Mesenchymal stem cell (in vitro differentiated cells and primary cell): ENCODE measurements around the gene PSMC3.
A peak's percentile ranks its signal among the peaks of the same experiment; 100 is the strongest.

Experiments
- DNase-seq: peaks from one replicate; pipeline ENCODE4 v3.0.0-alpha.2; 2013
- H2AFZ ChIP-seq: one replicate; pipeline ENCODE4 v1.6.1; 2013; ENCODE audit warnings: low read depth, mild to moderate bottlenecking, control low read depth, inconsistent platforms, low read length, moderate library complexity
- H2AK5ac ChIP-seq: 2 replicates; pipeline ENCODE4 v1.6.1; 2013; ENCODE audit warnings: low read length, moderate library complexity, mild to moderate bottlenecking, inconsistent platforms; ENCODE audit not compliant: severe bottlenecking
- H2BK120ac ChIP-seq: one replicate; pipeline ENCODE4 v1.6.1; 2013; ENCODE audit warnings: low read depth, mild to moderate bottlenecking, inconsistent platforms, low read length, moderate library complexity
- H2BK12ac ChIP-seq, 2 experiments: one replicate each; pipeline ENCODE4 v1.6.1; 2013; ENCODE audit warnings: inconsistent platforms in 2 of 2, low read length in 2 of 2, mild to moderate bottlenecking in 2 of 2, moderate library complexity in 2 of 2, control low read depth in 1 of 2
- H2BK15ac ChIP-seq: one replicate; pipeline ENCODE4 v1.6.1; 2013; ENCODE audit warnings: mild to moderate bottlenecking, low read depth, inconsistent platforms; ENCODE audit not compliant: poor library complexity, severe bottlenecking
- H2BK5ac ChIP-seq: 2 replicates; pipeline ENCODE4 v1.6.1; 2013; ENCODE audit warnings: low read depth, mild to moderate bottlenecking, low read length, control low read depth, inconsistent platforms; ENCODE audit not compliant: poor library complexity, severe bottlenecking
- H3K14ac ChIP-seq, 2 experiments: one replicate each; pipeline ENCODE4 v1.6.1; 2013; ENCODE audit warnings: inconsistent platforms in 2 of 2, low read length in 2 of 2, control low read depth in 1 of 2, mild to moderate bottlenecking in 1 of 2, moderate library complexity in 1 of 2
- H3K18ac ChIP-seq, 2 experiments: one replicate each; pipeline ENCODE4 v1.6.1; 2013; ENCODE audit warnings: inconsistent platforms in 2 of 2, low read length in 2 of 2, control low read depth in 1 of 2, low read depth in 1 of 2, mild to moderate bottlenecking in 1 of 2
- H3K23ac ChIP-seq, 2 experiments: one replicate each; pipeline ENCODE4 v1.6.1; 2013; ENCODE audit warnings: inconsistent platforms in 2 of 2, low read length in 2 of 2, mild to moderate bottlenecking in 2 of 2, moderate library complexity in 2 of 2, control low read depth in 1 of 2
- H3K27ac ChIP-seq: 2 replicates; pipeline ENCODE4 v1.5.1; 2013; ENCODE audit warnings: mild to moderate bottlenecking, moderate library complexity, low read length, control low read depth, inconsistent platforms; ENCODE audit not compliant: poor library complexity, severe bottlenecking
- H3K27me3 ChIP-seq, 2 experiments: 2 replicates each; pipeline versions ENCODE4 v1.6.1 to v1.7.0; 2013; ENCODE audit warnings: low read length in 2 of 2, mild to moderate bottlenecking in 2 of 2, moderate library complexity in 2 of 2, control low read depth in 1 of 2, inconsistent platforms in 1 of 2; ENCODE audit not compliant: control insufficient read depth in 1 of 2, insufficient read depth in 1 of 2
- H3K36me3 ChIP-seq, 2 experiments: 2 replicates each; pipeline versions ENCODE4 v1.6.1 to v1.7.0; 2013; ENCODE audit warnings: low read length in 2 of 2, control low read depth in 1 of 2, inconsistent platforms in 1 of 2, low read depth in 1 of 2, mild to moderate bottlenecking in 1 of 2; ENCODE audit not compliant: insufficient read depth in 2 of 2, control insufficient read depth in 1 of 2
- H3K4ac ChIP-seq, 2 experiments: one replicate each; pipeline ENCODE4 v1.6.1; 2013; ENCODE audit warnings: inconsistent platforms in 2 of 2, low read length in 2 of 2, mild to moderate bottlenecking in 2 of 2, moderate library complexity in 2 of 2, control low read depth in 1 of 2, low read depth in 1 of 2
- H3K4me1 ChIP-seq: 2 replicates; pipeline ENCODE4 v1.6.1; 2013; ENCODE audit warnings: low read depth, low read length, control low read depth; ENCODE audit not compliant: control insufficient read depth, insufficient read depth
- H3K4me2 ChIP-seq: 2 replicates; pipeline ENCODE4 v1.6.1; 2013; ENCODE audit warnings: low read length, mild to moderate bottlenecking, inconsistent platforms; ENCODE audit not compliant: poor library complexity, severe bottlenecking
- H3K4me3 ChIP-seq, 2 experiments: 2 replicates each; pipeline versions ENCODE4 v1.5.1 to v1.7.0; 2013; ENCODE audit warnings: low read length in 2 of 2, mild to moderate bottlenecking in 2 of 2, control low read depth in 1 of 2, low read depth in 1 of 2; ENCODE audit not compliant: insufficient read depth in 1 of 2
- H3K79me1 ChIP-seq: replicated peaks from 2 replicates; pipeline ENCODE4 v1.6.1; 2013; ENCODE audit warnings: mild to moderate bottlenecking, control low read depth, low read length, inconsistent platforms; ENCODE audit not compliant: poor library complexity, severe bottlenecking
- H3K9ac ChIP-seq: 2 replicates; pipeline ENCODE4 v1.7.0; 2013; ENCODE audit warnings: mild to moderate bottlenecking, low read length, moderate library complexity
- H3K9me3 ChIP-seq: 2 replicates; pipeline ENCODE4 v1.7.0; 2013; ENCODE audit warnings: mild to moderate bottlenecking, low read length; ENCODE audit not compliant: control insufficient read depth
- H4K8ac ChIP-seq: one replicate; pipeline ENCODE4 v1.6.1; 2013; ENCODE audit warnings: inconsistent platforms, mild to moderate bottlenecking, low read length, moderate library complexity
- H4K91ac ChIP-seq: one replicate; pipeline ENCODE4 v1.6.1; 2013; ENCODE audit warnings: mild to moderate bottlenecking, low read length, inconsistent platforms
- WGBS: methylation state at CpG from one replicate; pipeline ENCODE4 v1.1.7; 2013; ENCODE audit warnings: mixed read lengths; 5-methylcytosine and 5-hydroxymethylcytosine counted together

The PSMC3 gene

DNA sequence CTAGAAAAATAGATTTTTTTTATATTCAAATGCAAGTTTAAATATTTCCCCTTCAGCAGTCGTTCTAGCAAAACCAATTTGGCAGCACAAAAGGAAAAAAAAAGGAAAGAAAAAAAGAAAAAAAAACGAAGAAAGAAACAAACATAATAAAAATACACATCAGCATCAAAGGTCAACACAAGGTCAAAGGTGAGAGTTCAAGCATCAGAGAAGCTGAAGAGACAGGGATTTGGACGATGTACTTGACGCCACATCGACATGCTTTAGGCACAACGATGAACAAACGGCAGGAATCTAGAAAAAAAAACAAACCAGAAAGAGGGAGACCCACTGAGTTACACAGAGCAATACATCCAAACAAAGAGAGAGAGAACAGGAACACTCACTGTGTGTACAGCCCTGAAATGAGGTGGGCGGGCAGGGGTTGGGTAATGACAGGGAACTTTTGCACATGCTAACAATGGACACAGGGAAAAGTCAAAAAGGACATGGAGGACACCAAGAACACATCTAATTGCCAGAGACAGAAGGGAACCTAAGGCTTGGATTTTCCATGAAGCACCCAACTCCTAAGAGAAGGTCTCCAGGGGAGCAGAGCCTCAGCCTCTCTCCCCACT is 42.5 kb upstream of the PSMC3 start:
- WGBS, result 83% methylated on average over 6 of the region's 8 CpGs
- H3K4ac ChIP-seq, result no peak overlapping the region
- H3K36me3 ChIP-seq, result peaks cover 45 to 70% of the 10 kb centered on the region in 2 experiments

DNA sequence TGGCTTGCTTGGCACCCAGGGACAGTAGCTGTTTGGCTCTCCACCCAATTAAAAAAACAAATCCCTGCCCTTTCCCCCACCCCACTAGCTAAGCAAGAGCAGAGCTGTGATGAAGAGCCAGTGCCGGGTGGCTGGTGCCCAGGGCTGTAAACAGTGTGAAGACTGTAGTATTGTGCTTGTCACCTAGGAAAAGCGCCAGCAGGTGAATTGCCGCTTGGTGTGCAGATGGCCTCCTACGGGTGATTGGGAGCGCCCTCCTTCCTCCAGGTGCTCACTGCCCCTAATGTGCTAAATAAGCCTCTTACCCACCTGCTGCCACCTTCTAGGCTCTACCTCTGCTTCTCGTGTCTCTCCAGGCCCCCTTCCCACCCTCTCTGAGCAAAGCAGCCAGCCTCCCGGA is 41.1 kb upstream of the PSMC3 start:
- H3K36me3 ChIP-seq, result peaks cover 45 to 62% of the 10 kb centered on the region in 2 experiments
- H3K4me2 ChIP-seq, result no peak overlapping the region
- peaks cover 17% of the 10 kb centered on the region for H3K79me1 ChIP-seq
- H3K14ac ChIP-seq, result no peak overlapping the region
- peak overlapping the region; percentile 81 for H3K9ac ChIP-seq
- H2BK12ac ChIP-seq, result no peak overlapping the region
- WGBS, result 91% methylated on average over 7 of the region's 7 CpGs
- H3K23ac ChIP-seq, result peak overlapping the region in 1 of 2 experiments; percentile 89
- no peak overlapping the region for H3K4ac ChIP-seq
- no peak overlapping the region for H2AFZ ChIP-seq
- no peak overlapping the region for H4K8ac ChIP-seq
- H3K18ac ChIP-seq, result no peak overlapping the region
- H2BK5ac ChIP-seq, result no peak overlapping the region
- no peak overlapping the region for H2BK120ac ChIP-seq
- H3K4me1 ChIP-seq, result peaks cover 32% of the 10 kb centered on the region
- H4K91ac ChIP-seq, result no peak overlapping the region
- peak overlapping the region; percentile 61 for H2AK5ac ChIP-seq
- H3K4me3 ChIP-seq, result peak overlapping the region in 1 of 2 experiments; percentile 61
- H3K27ac ChIP-seq, result peak overlapping the region; percentile 72
- H3K9me3 ChIP-seq, result no peaks in the 10 kb centered on the region
- no peak overlapping the region for H2BK15ac ChIP-seq
- DNase-seq, result no peak
- no peaks in the 10 kb centered on the region for H3K27me3 ChIP-seq

More for the DNA sequence above, 42.5 kb upstream of the PSMC3 start:
- Histone ChIP-seq H3K27ac (peak overlapping the region; percentile 18), H3K9me3 (no peaks in the 10 kb centered on the region), H3K14ac (no peak overlapping the region), H3K4me1 (peaks cover 32% of the 10 kb centered on the region), H2BK12ac (no peak overlapping the region), H2AFZ (no peak overlapping the region), H2BK15ac (no peak overlapping the region), H2BK5ac (no peak overlapping the region), H3K27me3 (no peaks in the 10 kb centered on the region), H3K79me1 (peaks cover 12% of the 10 kb centered on the region), H3K4me3 (no peak overlapping the region), H2AK5ac (no peak overlapping the region), H4K8ac (no peak overlapping the region), H2BK120ac (no peak overlapping the region), H3K23ac (no peak overlapping the region), H3K9ac (no peak overlapping the region), H3K4me2 (no peak overlapping the region), H3K18ac (no peak overlapping the region), H4K91ac (no peak overlapping the region)
- no peak for DNase-seq

DNA sequence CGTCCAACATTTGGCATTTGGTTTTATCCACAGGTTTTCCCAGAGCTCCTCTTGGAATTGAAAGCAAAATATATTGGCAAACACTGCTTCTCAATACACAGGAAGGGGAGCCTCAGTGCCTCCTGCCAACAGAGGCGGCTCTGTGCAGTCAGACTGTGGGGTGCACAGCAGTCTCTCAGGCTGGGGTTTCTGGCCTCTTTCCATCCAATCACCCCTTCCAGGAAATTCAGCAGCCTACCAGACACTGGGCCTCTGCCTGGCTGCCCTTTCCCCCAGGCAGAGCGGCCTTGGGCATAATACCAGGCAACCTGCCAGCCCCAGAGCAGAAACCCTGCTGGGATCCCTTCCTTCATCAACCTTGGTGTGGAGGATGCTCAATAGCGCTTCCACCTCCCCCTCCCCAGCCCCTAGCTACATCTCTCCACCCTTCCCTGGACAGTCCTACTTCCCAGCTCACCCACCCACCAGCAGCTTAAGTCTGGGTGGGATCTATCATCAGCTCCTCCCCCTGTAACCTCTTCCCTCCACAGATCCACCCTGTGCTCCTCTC is 40.5 kb upstream of the PSMC3 start:
- Histone ChIP-seq H3K14ac (no peak overlapping the region), H2BK120ac (no peak overlapping the region), H3K79me1 (peaks cover 15% of the 10 kb centered on the region), H3K9ac (peak overlapping the region; percentile 81), H4K91ac (no peak overlapping the region), H3K4me1 (peaks cover 32% of the 10 kb centered on the region), H2BK5ac (no peak overlapping the region), H3K27ac (peak overlapping the region; percentile 72), H2AK5ac (no peak overlapping the region), H3K36me3 (peaks cover 43 to 60% of the 10 kb centered on the region in 2 experiments), H3K4ac (no peak overlapping the region), H2AFZ (no peak overlapping the region), H3K18ac (peak overlapping the region in 1 of 2 experiments; percentile 64), H2BK12ac (peak overlapping the region in 1 of 2 experiments; percentile 23), H3K9me3 (no peaks in the 10 kb centered on the region), H3K4me2 (peak overlapping the region; percentile 18), H3K27me3 (no peaks in the 10 kb centered on the region), H4K8ac (no peak overlapping the region), H2BK15ac (no peak overlapping the region), H3K4me3 (peak overlapping the region in 1 of 2 experiments; percentile 61), H3K23ac (peak overlapping the region in 1 of 2 experiments; percentile 32)
- WGBS, result 87% methylated on average over 4 of the region's 4 CpGs
- DNase-seq, result no peak

DNA sequence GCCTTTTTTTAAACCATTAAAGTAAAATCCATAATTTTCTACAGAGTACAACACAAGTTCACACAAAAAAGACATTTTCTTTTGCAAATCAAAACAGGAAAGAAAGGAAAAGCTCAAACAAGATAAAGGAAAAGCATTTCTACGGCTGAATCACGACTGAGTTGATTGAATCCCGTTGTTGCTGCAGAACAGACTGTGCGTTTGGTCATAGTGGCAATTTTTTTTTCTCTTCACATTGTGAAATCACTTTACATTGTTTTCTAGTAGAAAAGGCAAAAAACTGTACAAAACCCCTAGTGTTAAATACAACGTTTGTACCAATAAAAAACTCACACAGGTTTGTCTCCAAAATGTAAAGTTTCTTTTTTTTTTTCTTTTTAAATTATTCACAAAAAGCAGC is 40.0 kb upstream of the PSMC3 start:
- H2BK120ac ChIP-seq, result no peak overlapping the region
- no peak overlapping the region for H3K4ac ChIP-seq
- peak overlapping the region; percentile 81 for H3K9ac ChIP-seq
- H3K4me1 ChIP-seq, result peaks cover 32% of the 10 kb centered on the region
- H3K4me3 ChIP-seq, result peak overlapping the region in 1 of 2 experiments; percentile 61
- H3K23ac ChIP-seq, result no peak overlapping the region
- no peak overlapping the region for H4K8ac ChIP-seq
- H4K91ac ChIP-seq, result no peak overlapping the region
- H3K27me3 ChIP-seq, result no peaks in the 10 kb centered on the region
- H2AFZ ChIP-seq, result no peak overlapping the region
- DNase-seq, result no peak
- no peak overlapping the region for H3K4me2 ChIP-seq
- H2BK5ac ChIP-seq, result no peak overlapping the region
- H3K27ac ChIP-seq, result peak overlapping the region; percentile 66
- no peak overlapping the region for H2AK5ac ChIP-seq
- H2BK12ac ChIP-seq, result no peak overlapping the region
- peaks cover 40 to 55% of the 10 kb centered on the region in 2 experiments for H3K36me3 ChIP-seq
- no peaks in the 10 kb centered on the region for H3K9me3 ChIP-seq
- no peak overlapping the region for H3K18ac ChIP-seq
- 95% methylated on average over 5 of the region's 5 CpGs for WGBS
- no peak overlapping the region for H3K14ac ChIP-seq
- peaks cover 16% of the 10 kb centered on the region for H3K79me1 ChIP-seq
- no peak overlapping the region for H2BK15ac ChIP-seq
